Right ventricle myocardium inferior (tissue), 1 donor: ENCODE data around the gene AMY2B. TPM values are rescaled to one million over a fixed set of nuclear protein-coding genes. Genes with fewer than 3 reads are reported as not detected.
"Not testable (repeated sequence)": the region's sequence is repeated elsewhere in the genome, so short reads cannot be mapped to it uniquely, and the experiment has no call there.

Experiments used
- ATAC-seq: fragments of 200-7000 bp; cut with Tn5 transposase; one replicate; pipeline ENCODE4 v1.9.1; 2020; ENCODE audit warnings: mild to moderate bottlenecking, moderate library complexity
- DNase-seq: peaks from one replicate; pipeline ENCODE4 v3.0.0; 2021; ENCODE audit errors: missing footprints
- intact Hi-C: fragments of 100-400 bp; cut with DNase I; formaldehyde crosslinking; loops from one replicate; pipeline ENCODE4 v1.11.0; 2022
- total RNA-seq: library from RNA; stranded (reverse); fragmentation: NEBNext Ultra II Directional; extraction: Animal tissue kit (Norgen Biotek cat#: 25700); gene quantifications from one replicate; pipeline ENCODE4 v1.2.1, GENCODE V29; 2021
- donor health status: DM: no; HTN: yes; CAD: no; lungs with severe emphysema.

AMY2B gene
- total RNA-seq, 1 donor from 2014 or later = 15.1 TPM

- DNase-seq (no peak), ATAC-seq (no peak)
- intact Hi-C loops = no loop called here
Observed at GRCh38 chr1:103584537-103584936, 13.1 kb downstream of the AMY2B start.

GRCh38 chr1:103602740-103603139 is 31.4 kb downstream of the AMY2B start:
- ATAC-seq = not testable (repeated sequence)

GRCh38 chr1:103616362-103616761 is 45.0 kb downstream of the AMY2B start:
- ATAC-seq (no peak), DNase-seq (no peak)
- intact Hi-C loops = no loop called here

More at GRCh38 chr1:103602740-103603139, 31.4 kb downstream of the AMY2B start:
- intact Hi-C loops, DNase-seq: not testable (repeated sequence)

GRCh38 chr1:103616994-103617477 is 45.6 kb downstream of the AMY2B start, which contains the start of gene AMY2A:
Gene AMY2A, plus strand, starts transcription at chr1:103617427. Its CDS starts 14 bp downstream, at chr1:103617441.
- ATAC-seq, DNase-seq, intact Hi-C loops: not testable (repeated sequence)

- intact Hi-C loops, ATAC-seq, DNase-seq: not testable (repeated sequence)
Observed at GRCh38 chr1:103627436-103627835, 56.0 kb downstream of the AMY2B start.

Other genes with a start within 250 kb of the AMY2B start
- gene RNPC3, start 45.9 kb upstream of the AMY2B start, total RNA-seq = 15.8 TPM
- not detected for gene AMY2A, start 45.8 kb downstream of the AMY2B start, total RNA-seq
- gene AMY1A, start 84.2 kb downstream of the AMY2B start, total RNA-seq = not detected
- gene AMY1B, start 124.6 kb downstream of the AMY2B start, total RNA-seq = not detected
- gene AMY1C, start 178.3 kb downstream of the AMY2B start, total RNA-seq = not detected